SH-SY5Y (cell line): Measurements from ENCODE around the gene FEM1A.

Experiments used
- GATA2 ChIP-seq: IDR thresholded peaks from 2 replicates; pipeline ENCODE4 v1.6.1; 2011; ENCODE audit warnings: mild to moderate bottlenecking, low read depth, low read length
- GATA3 ChIP-seq: IDR thresholded peaks from 2 replicates; pipeline ENCODE4 v1.6.1; 2011; ENCODE audit warnings: low read depth, mild to moderate bottlenecking, low read length, moderate library complexity

DNA sequence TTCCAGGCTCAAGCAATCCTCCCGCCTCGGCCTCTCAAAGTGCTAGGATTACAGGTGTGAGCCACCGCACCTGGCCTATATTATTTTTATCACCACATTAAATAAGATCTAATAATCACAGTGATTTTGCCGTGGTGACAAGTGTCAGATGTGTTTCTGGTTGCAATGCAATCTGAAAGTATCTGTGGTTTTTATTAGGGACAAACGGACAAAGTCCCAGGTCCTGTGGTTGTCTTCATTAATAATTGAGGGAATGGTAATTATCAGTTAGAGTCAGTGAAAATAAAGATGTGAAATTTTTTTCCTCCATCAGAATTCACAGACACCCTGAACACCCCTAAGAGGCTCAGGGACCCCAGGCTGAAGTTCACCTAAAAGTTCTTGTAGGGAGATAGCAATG lies 41.2 kb downstream of the FEM1A start:
- TF ChIP-seq GATA3 (no peak), GATA2 (no peak)
